Right kidney (tissue), 1 donor: ENCODE measurements around the gene RGL3.
A peak's percentile ranks its signal among the peaks of the same experiment; 100 is the strongest.
"Not testable (repeated sequence)": the region's sequence is repeated elsewhere in the genome, so short reads cannot be mapped to it uniquely, and the experiment has no call there.

ENCODE experiments used
- DNase-seq: peaks from one replicate; pipeline ENCODE4 v3.0.0-alpha.2; 2016

RGL3 gene

GRCh38 chr19:11383706-11384048, 35.4 kb downstream of the RGL3 start:
- peak; percentile 44 for DNase-seq

- peak; percentile 49 for DNase-seq
These were observed 36.0 kb downstream of the RGL3 start for GRCh38 chr19:11382898-11383705.

GRCh38 chr19:11380653-11381537, 38.2 kb downstream of the RGL3 start:
- DNase-seq = peak; percentile 95

- no peak for DNase-seq
These were observed 39.2 kb downstream of the RGL3 start for GRCh38 chr19:11379857-11380350.

GRCh38 chr19:11379269-11379845, 39.8 kb downstream of the RGL3 start:
- DNase-seq = not testable (repeated sequence)

GRCh38 chr19:11378319-11379189, 40.6 kb downstream of the RGL3 start:
- DNase-seq = peak; percentile 50

- no peak for DNase-seq
These were observed 41.4 kb downstream of the RGL3 start for GRCh38 chr19:11377756-11378155.

- no peak for DNase-seq
These were observed 41.9 kb downstream of the RGL3 start for GRCh38 chr19:11377237-11377636.

- no peak for DNase-seq
These were observed 43.8 kb downstream of the RGL3 start for GRCh38 chr19:11375143-11375948.

GRCh38 chr19:11374433-11375142, 44.5 kb downstream of the RGL3 start, which contains the start of gene SWSAP1:
SWSAP1 (plus strand) TSS chr19:11374666; CDS start chr19:11374681, 15 bp downstream.
- DNase-seq = peak; percentile 99

- no peak for DNase-seq
These were observed 45.2 kb downstream of the RGL3 start for GRCh38 chr19:11373885-11374432.

- no peak for DNase-seq
These were observed 45.8 kb downstream of the RGL3 start for GRCh38 chr19:11373166-11373884.

- DNase-seq = no peak
These were observed 48.4 kb downstream of the RGL3 start for GRCh38 chr19:11370744-11371143.

GRCh38 chr19:11367528-11367927, 51.6 kb downstream of the RGL3 start:
- DNase-seq = no peak

- DNase-seq = no peak
These were observed 53.5 kb downstream of the RGL3 start for GRCh38 chr19:11365557-11366117.

GRCh38 chr19:11364935-11365334, 54.2 kb downstream of the RGL3 start:
- no peak for DNase-seq

- DNase-seq = no peak
These were observed 54.7 kb downstream of the RGL3 start for GRCh38 chr19:11364296-11364904.

GRCh38 chr19:11363881-11364280, 55.2 kb downstream of the RGL3 start:
- no peak for DNase-seq
